GM12874 (cell line): Measurements from ENCODE around the gene CCDC27.

Source experiments
- CTCF ChIP-seq: IDR thresholded peaks from 2 replicates; pipeline ENCODE4 v1.5.1; 2011; ENCODE audit warnings: low read depth, mild to moderate bottlenecking, control low read depth, low read length, moderate library complexity; ENCODE audit not compliant: insufficient read depth

CCDC27 gene

GRCh38 chr1:3707298-3707938 lies 44.8 kb upstream of the CCDC27 start:
- TF ChIP-seq CTCF: no peak

GRCh38 chr1:3707939-3708328 lies 44.3 kb upstream of the CCDC27 start:
- no peak for TF ChIP-seq CTCF

GRCh38 chr1:3708791-3709190 lies 43.5 kb upstream of the CCDC27 start:
- no peak for TF ChIP-seq CTCF

- no peak for TF ChIP-seq CTCF
Observed at GRCh38 chr1:3710251-3710650, 42.0 kb upstream of the CCDC27 start.

GRCh38 chr1:3711381-3711779 lies 40.9 kb upstream of the CCDC27 start:
- no peak for TF ChIP-seq CTCF

DNA sequence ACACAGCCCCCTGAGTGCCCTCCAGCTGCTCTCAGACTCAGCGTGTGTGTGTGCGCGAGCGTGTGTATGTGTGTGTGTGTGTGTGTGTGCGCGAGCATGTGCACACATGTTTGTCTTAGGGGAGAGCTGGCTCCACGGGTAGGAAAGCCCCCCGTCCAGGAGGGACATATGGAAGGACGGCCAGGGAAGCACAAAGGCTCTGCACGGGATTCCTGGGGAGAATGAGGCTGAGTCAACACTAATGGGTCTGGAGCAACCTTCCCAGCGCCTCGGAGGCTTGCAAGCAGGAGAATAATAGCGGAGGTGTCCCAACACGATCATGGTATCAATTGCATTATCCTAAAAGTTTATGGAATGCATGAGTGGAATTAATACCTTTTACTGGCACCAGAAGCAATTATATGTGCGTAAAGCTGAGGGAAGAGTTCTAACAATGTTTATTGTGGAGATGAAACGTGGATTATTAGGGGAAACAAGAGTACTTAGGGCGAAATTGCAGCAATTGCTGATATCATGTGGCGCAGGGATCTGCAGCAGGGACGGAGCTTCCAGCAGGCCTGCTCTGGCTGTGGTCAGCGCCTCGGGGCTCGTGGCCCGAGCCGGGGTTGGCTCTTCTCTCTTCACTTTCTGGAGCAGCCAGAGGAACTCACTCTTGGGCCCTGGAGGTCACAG lies 40.3 kb upstream of the CCDC27 start:
- no peak for TF ChIP-seq CTCF

- TF ChIP-seq CTCF: no peak
Observed at GRCh38 chr1:3712573-3713535, 39.4 kb upstream of the CCDC27 start.
